Measurements from ENCODE around the gene FLRT2.

FLRT2 gene

GRCh38 chr14:85531141-85531586 lies 1.2 kb downstream of the FLRT2 start:
- DNase-seq (ENCODE audit: low read depth) = no peak

GRCh38 chr14:85531587-85532373 lies 1.8 kb downstream of the FLRT2 start:
- no peak for DNase-seq (ENCODE audit: low read depth)

GRCh38 chr14:85532374-85533022 lies 2.6 kb downstream of the FLRT2 start:
- no peak for DNase-seq (ENCODE audit: low read depth)

- DNase-seq (ENCODE audit: low read depth) = no peak
These were observed 3.3 kb downstream of the FLRT2 start for GRCh38 chr14:85533023-85533860.

GRCh38 chr14:85533861-85534291 lies 3.9 kb downstream of the FLRT2 start:
- no peak for DNase-seq (ENCODE audit: low read depth)

- no peak for DNase-seq (ENCODE audit: low read depth)
These were observed 4.7 kb downstream of the FLRT2 start for GRCh38 chr14:85534458-85535293.

- no peak for DNase-seq (ENCODE audit: low read depth)
These were observed 5.4 kb downstream of the FLRT2 start for GRCh38 chr14:85535321-85535720.

- no peak for DNase-seq (ENCODE audit: low read depth)
These were observed 6.3 kb downstream of the FLRT2 start for GRCh38 chr14:85535991-85536832.

GRCh38 chr14:85536833-85537190 lies 6.9 kb downstream of the FLRT2 start:
- no peak for DNase-seq (ENCODE audit: low read depth)

- no peak for DNase-seq (ENCODE audit: low read depth)
These were observed 7.6 kb downstream of the FLRT2 start for GRCh38 chr14:85537526-85537925.

- DNase-seq (ENCODE audit: low read depth) = no peak
These were observed 8.7 kb downstream of the FLRT2 start for GRCh38 chr14:85538636-85539035.

GRCh38 chr14:85539510-85539909 lies 9.6 kb downstream of the FLRT2 start:
- no peak for DNase-seq (ENCODE audit: low read depth)

- DNase-seq (ENCODE audit: low read depth) = no peak
These were observed 12.7 kb downstream of the FLRT2 start for GRCh38 chr14:85542623-85543022.

GRCh38 chr14:85545738-85546137 lies 15.8 kb downstream of the FLRT2 start:
- no peak for DNase-seq (ENCODE audit: low read depth)

GRCh38 chr14:85546390-85546789 lies 16.4 kb downstream of the FLRT2 start:
- DNase-seq (ENCODE audit: low read depth) = no peak

GRCh38 chr14:85549697-85550096 lies 19.8 kb downstream of the FLRT2 start:
- DNase-seq (ENCODE audit: low read depth) = no peak

- DNase-seq (ENCODE audit: low read depth) = no peak
These were observed 24.2 kb downstream of the FLRT2 start for GRCh38 chr14:85554106-85554505.

- no peak for DNase-seq (ENCODE audit: low read depth)
These were observed 26.3 kb downstream of the FLRT2 start for GRCh38 chr14:85556267-85556666.

GRCh38 chr14:85558505-85558904 lies 28.6 kb downstream of the FLRT2 start:
- DNase-seq (ENCODE audit: low read depth) = no peak

GRCh38 chr14:85562630-85563029 lies 32.7 kb downstream of the FLRT2 start:
- DNase-seq (ENCODE audit: low read depth) = no peak

Data from non-pigmented ciliary epithelial cell (primary cell).